NCI-H460 (cell line): ENCODE results near the gene PRDM11. TPM values are rescaled to one million over a fixed set of nuclear protein-coding genes. Genes with fewer than 3 reads are reported as not detected.
A peak's percentile ranks its signal among the peaks of the same experiment; 100 is the strongest.

ENCODE experiments used
- DNase-seq: peaks from one replicate; pipeline ENCODE4 v3.0.0-alpha.2; 2016; ENCODE audit warnings: low read depth; ENCODE audit errors: extremely low read depth
- total RNA-seq: library from RNA; depleted of rRNA; stranded (reverse); fragments of >200 nt; shearing (Covaris generic); gene quantifications from 2 replicates; pipeline ENCODE4 v1.2.3, GENCODE V29; 2014

The PRDM11 gene
- total RNA-seq, 1 experiment from 2014 or later: 1.5 TPM

GRCh38 chr11:45171550-45171949 lies 25.1 kb downstream of the PRDM11 start:
- no peak for DNase-seq

- DNase-seq: no peak
Observed at GRCh38 chr11:45173064-45173463, 26.6 kb downstream of the PRDM11 start.

- no peak for DNase-seq
Observed at GRCh38 chr11:45174168-45174835, 27.9 kb downstream of the PRDM11 start.

GRCh38 chr11:45174963-45175362 lies 28.5 kb downstream of the PRDM11 start:
- no peak for DNase-seq

GRCh38 chr11:45176996-45177395 lies 30.6 kb downstream of the PRDM11 start:
- no peak for DNase-seq

GRCh38 chr11:45178223-45178622 lies 31.8 kb downstream of the PRDM11 start:
- DNase-seq: no peak

GRCh38 chr11:45178890-45179671 lies 32.6 kb downstream of the PRDM11 start:
- DNase-seq: no peak

GRCh38 chr11:45179686-45180178 lies 33.3 kb downstream of the PRDM11 start:
- DNase-seq: no peak

GRCh38 chr11:45180179-45180847 lies 33.9 kb downstream of the PRDM11 start:
- peak; percentile 12 for DNase-seq

GRCh38 chr11:45180848-45181192 lies 34.4 kb downstream of the PRDM11 start:
- DNase-seq: peak; percentile 29

GRCh38 chr11:45181193-45181888 lies 34.9 kb downstream of the PRDM11 start:
- no peak for DNase-seq

GRCh38 chr11:45181889-45182550 lies 35.6 kb downstream of the PRDM11 start:
- no peak for DNase-seq

GRCh38 chr11:45182902-45183301 lies 36.5 kb downstream of the PRDM11 start:
- no peak for DNase-seq

GRCh38 chr11:45184640-45185039 lies 38.2 kb downstream of the PRDM11 start:
- DNase-seq: no peak

- DNase-seq: no peak
Observed at GRCh38 chr11:45185228-45185729, 38.8 kb downstream of the PRDM11 start.

GRCh38 chr11:45187375-45187774 lies 40.9 kb downstream of the PRDM11 start:
- DNase-seq: no peak

GRCh38 chr11:45188127-45188526 lies 41.7 kb downstream of the PRDM11 start:
- DNase-seq: no peak

- DNase-seq: no peak
Observed at GRCh38 chr11:45189230-45189629, 42.8 kb downstream of the PRDM11 start.

GRCh38 chr11:45193695-45194094 lies 47.3 kb downstream of the PRDM11 start:
- no peak for DNase-seq

- DNase-seq: no peak
Observed at GRCh38 chr11:45204761-45205160, 58.3 kb downstream of the PRDM11 start.
